Epithelial cell of esophagus (primary cell): ENCODE measurements around the gene DCUN1D3.

Experiments
- DNase-seq: peaks from one replicate; pipeline ENCODE4 v3.0.0; 2010; ENCODE audit warnings: low read depth
- H3K4me3 ChIP-seq: 2 replicates; pipeline ENCODE4 v1.5.1; 2011; ENCODE audit warnings: mild to moderate bottlenecking, low read length, control low read depth
- TF ChIP-seq, protein P1 (sequence below): IDR thresholded peaks from 2 replicates; pipeline ENCODE4 v1.5.1; 2011; ENCODE audit warnings: low read depth, mild to moderate bottlenecking, low read length, control low read depth, inconsistent platforms; ENCODE audit not compliant: insufficient read depth; ENCODE audit errors: missing control alignments

DCUN1D3 gene

DNA sequence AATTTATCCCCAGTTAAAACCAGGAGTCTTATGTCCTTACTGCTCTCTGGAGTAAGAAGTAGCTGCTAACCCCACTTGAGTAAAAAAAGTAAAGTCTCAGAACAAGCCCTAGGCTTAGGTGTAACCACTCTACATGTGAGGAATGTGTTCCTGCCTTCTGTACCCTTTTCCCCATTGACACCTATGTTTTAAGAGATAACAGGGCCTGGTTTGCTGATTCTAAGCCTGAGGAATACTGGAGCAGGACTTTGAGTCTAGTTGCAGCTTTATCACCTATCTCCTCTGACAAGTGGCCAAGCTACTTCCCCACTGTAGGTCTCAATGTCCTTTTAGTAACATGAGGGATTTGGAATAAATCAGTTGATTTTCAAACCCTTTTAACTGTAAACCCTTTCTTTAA, 53.6 kb downstream of the DCUN1D3 start:
- DNase-seq: no peak
- TF ChIP-seq, protein P1, sequence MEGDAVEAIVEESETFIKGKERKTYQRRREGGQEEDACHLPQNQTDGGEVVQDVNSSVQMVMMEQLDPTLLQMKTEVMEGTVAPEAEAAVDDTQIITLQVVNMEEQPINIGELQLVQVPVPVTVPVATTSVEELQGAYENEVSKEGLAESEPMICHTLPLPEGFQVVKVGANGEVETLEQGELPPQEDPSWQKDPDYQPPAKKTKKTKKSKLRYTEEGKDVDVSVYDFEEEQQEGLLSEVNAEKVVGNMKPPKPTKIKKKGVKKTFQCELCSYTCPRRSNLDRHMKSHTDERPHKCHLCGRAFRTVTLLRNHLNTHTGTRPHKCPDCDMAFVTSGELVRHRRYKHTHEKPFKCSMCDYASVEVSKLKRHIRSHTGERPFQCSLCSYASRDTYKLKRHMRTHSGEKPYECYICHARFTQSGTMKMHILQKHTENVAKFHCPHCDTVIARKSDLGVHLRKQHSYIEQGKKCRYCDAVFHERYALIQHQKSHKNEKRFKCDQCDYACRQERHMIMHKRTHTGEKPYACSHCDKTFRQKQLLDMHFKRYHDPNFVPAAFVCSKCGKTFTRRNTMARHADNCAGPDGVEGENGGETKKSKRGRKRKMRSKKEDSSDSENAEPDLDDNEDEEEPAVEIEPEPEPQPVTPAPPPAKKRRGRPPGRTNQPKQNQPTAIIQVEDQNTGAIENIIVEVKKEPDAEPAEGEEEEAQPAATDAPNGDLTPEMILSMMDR: no peak

DNA sequence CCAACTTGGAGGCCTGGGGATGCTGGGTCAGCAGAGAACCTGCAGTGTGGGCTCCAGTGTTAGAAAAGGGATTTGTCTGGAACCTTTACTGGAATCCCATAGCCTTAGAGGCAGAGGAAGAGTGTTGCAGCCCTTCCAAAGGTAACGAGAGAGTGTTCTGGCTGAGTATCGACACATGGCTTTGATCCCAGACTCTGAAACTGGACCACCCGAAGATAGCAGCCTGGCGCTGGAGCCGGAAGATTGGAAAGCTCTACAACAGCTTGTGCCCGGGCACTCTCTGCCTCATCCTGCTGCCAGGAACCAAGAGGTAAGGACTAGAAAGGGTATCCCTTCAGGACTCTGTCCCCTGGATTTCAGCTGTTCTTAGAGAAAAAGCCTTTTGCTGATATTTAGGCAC, 54.1 kb downstream of the DCUN1D3 start:
- DNase-seq: no peak
- no peak overlapping the region for H3K4me3 ChIP-seq
- TF ChIP-seq, protein P1: no peak

More for the DNA sequence above, 53.6 kb downstream of the DCUN1D3 start:
- no peak overlapping the region for H3K4me3 ChIP-seq

DNA sequence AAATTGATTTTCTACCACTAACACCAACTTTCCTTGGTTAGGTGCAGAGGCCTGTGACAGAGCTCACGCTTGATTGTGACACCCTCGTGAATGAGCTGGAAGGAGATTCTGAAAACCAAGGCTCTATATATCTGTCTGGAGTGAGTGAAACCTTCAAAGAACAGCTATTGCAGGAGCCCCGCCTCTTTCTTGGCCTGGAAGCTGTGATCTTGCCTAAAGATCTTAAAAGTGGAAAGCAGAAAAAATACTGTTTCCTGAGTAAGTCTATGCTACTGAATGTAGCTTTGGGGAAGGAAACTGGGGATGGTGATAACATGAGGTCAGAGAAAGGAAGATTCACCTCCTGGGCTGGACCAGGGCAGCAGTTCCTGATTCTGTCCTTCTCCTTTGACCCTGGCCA, 55.6 kb downstream of the DCUN1D3 start:
- no peak for DNase-seq
- TF ChIP-seq, protein P1: no peak
- no peak overlapping the region for H3K4me3 ChIP-seq

DNA sequence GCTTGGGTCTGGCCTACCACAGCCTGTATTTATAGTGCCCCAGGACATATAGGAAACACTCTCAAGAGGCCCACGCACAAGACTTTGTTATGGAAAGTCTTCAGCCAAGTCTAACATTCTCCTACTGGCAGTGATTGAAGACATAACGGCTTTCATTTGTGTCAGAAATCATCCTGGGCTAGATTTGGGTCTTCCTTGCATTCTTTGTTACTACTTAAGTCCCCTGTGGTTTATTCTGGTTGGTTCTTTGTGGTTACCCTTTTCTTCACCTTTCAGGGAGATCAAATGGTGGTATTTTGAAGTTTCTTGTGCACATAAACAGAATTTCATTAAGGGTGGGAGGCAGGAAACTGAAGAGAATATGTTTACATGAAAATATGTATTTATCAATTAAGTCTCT, 56.1 kb downstream of the DCUN1D3 start:
- no peak for DNase-seq
- H3K4me3 ChIP-seq: no peak overlapping the region
- TF ChIP-seq, protein P1: no peak

DNA sequence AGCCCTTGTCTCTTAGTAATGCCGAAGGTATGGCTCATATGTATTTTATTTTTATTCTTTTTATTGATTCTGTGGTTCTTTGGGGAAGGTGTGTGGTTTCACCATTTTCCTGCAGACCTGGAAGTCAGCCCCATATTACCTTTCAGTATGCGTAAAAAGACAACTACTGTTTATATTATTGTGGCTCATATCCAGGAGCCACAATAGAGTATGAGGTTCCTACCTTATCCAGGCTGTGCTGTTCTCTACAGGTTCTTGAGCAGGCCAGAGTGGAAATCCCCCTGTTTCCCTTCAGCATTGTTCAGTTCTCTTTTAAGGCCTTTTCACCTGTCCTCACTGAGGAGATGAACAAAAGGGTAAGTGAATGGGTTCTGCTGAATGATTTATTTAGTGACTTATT, 60.7 kb downstream of the DCUN1D3 start:
- H3K4me3 ChIP-seq: no peak overlapping the region
- DNase-seq: no peak
- TF ChIP-seq, protein P1: no peak

DNA sequence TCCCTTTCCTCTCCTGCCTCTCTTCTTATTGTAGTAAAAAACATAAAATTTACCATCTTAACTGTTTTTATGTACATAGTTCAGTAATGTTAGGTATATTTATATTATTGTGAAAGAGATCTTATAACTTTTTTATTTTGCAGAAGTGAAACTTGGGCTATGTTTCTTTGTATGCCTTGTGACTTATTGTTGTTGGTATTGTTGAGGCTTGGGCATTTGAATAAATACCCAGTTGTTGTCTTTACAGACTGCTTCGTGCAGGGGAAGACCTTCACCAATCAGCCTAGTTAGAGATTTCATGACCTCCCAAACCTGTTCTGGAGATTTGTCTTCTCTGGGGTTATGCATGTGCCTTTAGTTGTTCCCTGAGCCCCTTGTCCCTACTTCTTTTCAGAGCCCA, 61.9 kb downstream of the DCUN1D3 start:
- DNase-seq: no peak

DNA sequence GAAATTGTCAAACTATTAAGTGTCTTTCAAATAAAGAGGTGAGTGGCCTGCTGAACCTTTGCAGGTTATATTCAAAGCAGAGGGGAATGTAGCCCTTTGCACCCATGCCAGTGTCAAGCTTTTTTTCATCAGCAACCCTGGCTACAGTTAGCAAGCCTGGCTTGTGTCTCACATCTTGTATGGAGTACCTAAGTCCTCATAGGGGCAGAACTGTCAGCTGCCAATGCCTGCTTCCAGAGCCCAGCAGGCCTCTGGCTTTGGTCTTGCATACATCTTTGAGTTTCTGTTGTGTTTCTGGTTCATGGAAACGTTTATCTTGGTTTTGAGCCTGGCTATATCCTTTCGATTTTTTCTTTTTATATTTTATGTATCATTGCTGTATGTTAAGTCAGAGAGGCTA, 67.1 kb downstream of the DCUN1D3 start:
- H3K4me3 ChIP-seq: no peak overlapping the region
- TF ChIP-seq, protein P1: no peak
- DNase-seq: no peak

More for the DNA sequence above, 61.9 kb downstream of the DCUN1D3 start:
- TF ChIP-seq, protein P1: no peak
- H3K4me3 ChIP-seq: no peak overlapping the region
